Motor neuron (in vitro differentiated cells): ENCODE results near the gene TBL1XR1. TPM values are rescaled to one million over a fixed set of nuclear protein-coding genes. Genes with fewer than 3 reads are reported as not detected.

ENCODE experiments used
- ATAC-seq, 8 experiments: fragments of 200-7000 bp; cut with Tn5 transposase; replicated peaks in 6 of 8; 2 replicates each; pipeline ENCODE4 v1.8.0; 2021; ENCODE audit warnings: mild to moderate bottlenecking in 8 of 8, moderate library complexity in 8 of 8
- H3K27ac ChIP-seq, 2 donors: fragments of 250-450 bp; sonication (Bioruptor Pico); 2 replicates each; pipeline ENCODE4 v1.9.0; 2021; ENCODE audit warnings: antibody characterized with exemption in 2 of 2, mild to moderate bottlenecking in 2 of 2, moderate library complexity in 1 of 2
- H3K4me1 ChIP-seq, 2 donors: fragments of 250-450 bp; sonication (Bioruptor Pico); replicated peaks in 1 of 2; 2 replicates each; pipeline ENCODE4 v1.6.1; 2021; ENCODE audit warnings: antibody characterized with exemption in 2 of 2, mild to moderate bottlenecking in 2 of 2, moderate library complexity in 1 of 2
- H3K4me3 ChIP-seq, 5 donors: fragments of 250-450 bp; sonication (Bioruptor Pico); 2 replicates each; pipeline ENCODE4 v1.9.0; 2021; ENCODE audit warnings: antibody characterized with exemption in 5 of 5, mild to moderate bottlenecking in 5 of 5, moderate library complexity in 4 of 5
- WGBS, 10 experiments: fragments of 450-650 bp; shearing (Covaris generic); methylation state at CpG; one replicate each; pipeline ENCODE4 v1.0.0; 2022; 5-methylcytosine and 5-hydroxymethylcytosine counted together
- in situ Hi-C, 9 experiments: fragments of 400-800 bp; cut with MboI; loops; one replicate each; pipeline ENCODE4 v1.15.0; 2021; ENCODE audit warnings: low sequenced_read_pairs in 9 of 9, low pct_unique_long_range_greater_than_20kb in 2 of 9; ENCODE audit not compliant: unreplicated experiment in 9 of 9
- total RNA-seq, 8 experiments: library from RNA; unstranded; fragments of 300-600 nt; gene quantifications; 2 replicates each; pipeline versions ENCODE4 v1.2.3 to v1.2.4, GENCODE V29; 2022

Gene TBL1XR1
- total RNA-seq, result 100 to 1,000 TPM in 2 of 8 experiments, 10 to 100 TPM in 6; 45.1 to 153 (median 76.8) TPM

DNA sequence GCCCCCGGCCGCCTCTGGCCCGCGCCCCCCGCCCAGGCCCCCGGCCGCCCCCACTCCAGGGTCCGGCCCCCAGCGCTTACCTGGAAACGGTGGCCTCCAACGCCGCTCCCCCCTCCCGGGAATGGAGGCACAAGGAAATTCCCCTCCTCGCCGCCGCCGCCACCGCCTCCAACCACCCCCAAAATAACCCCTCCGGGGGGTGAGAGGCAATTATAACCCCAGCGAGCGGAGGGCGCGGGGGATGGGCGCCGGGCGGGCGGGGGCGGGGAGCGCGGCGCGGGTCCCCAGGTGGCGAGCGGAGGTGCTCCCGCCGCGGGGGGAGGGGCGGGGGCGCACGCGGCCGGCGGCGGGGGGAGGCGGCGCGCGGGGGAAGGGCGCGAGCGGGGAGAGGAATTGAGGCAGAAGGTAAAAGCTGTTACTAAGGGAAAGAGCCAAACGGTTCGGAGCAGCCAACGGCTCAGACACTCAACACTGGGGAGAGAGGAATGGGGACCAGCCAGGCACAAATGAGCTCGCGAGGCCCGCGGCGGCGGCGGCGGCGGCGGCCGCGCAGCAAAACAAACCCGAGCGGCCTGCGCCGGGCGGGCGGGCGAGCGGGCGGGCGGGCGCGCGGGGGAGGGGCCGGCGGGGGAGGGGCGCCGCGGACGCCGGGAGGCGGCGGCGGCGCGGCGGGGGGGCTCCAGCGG is at the start of gene TBL1XR1:
Gene TBL1XR1 (minus strand): TSS at position 442 of the 686 bp plus-strand sequence. CDS start 132,505 bp downstream, outside the sequence.
- in situ Hi-C loops, result loop anchor here in 7 of 9 experiments (10.0 to 25.0 kb wide), 3 partner anchors 135 to 165 kb away; no protein-coding TSS in a partner anchor
- H3K4me3 ChIP-seq, result peak within 1 kb of the TSS; percentile 79 to 98 (median 95)
- WGBS, 10 experiments, result no CpG with 5 or more reads among the region's 93 CpGs
- ATAC-seq, result peak; percentile 84 to 90 (median 88)
- peaks cover 16 to 22% of the 10 kb centered on the region in 2 donors for H3K4me1 ChIP-seq
- H3K27ac ChIP-seq, result peak within 1 kb of the TSS; percentile 96 to 97

DNA sequence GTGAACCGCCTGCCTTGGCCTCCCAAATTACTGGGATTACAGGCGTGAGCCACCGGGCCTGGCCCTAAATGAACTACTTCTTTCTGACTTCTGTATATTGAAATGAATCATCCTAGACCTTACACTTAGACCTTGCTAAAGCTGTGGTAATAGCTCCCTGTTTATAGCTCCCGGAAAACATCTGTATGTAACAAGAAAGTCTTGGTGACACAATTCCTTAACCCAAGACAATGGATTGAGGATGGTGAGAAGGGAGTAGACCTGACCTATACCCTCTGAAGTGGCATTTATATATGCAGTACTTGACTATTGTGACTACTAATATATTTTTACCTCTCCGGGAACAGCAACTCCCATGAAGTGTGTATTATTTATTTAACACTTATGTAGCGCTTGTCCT is 48.0 kb upstream of the TBL1XR1 start:
- 80 to 100% (median 99%) methylated on average over 1 to 6 of the region's 6 CpGs for WGBS, 10 experiments
- in situ Hi-C loops, result no loop called here
- no peak overlapping the region for H3K27ac ChIP-seq
- H3K4me3 ChIP-seq, result no peak overlapping the region
- no peaks in the 10 kb centered on the region for H3K4me1 ChIP-seq
- ATAC-seq, result no peak

DNA sequence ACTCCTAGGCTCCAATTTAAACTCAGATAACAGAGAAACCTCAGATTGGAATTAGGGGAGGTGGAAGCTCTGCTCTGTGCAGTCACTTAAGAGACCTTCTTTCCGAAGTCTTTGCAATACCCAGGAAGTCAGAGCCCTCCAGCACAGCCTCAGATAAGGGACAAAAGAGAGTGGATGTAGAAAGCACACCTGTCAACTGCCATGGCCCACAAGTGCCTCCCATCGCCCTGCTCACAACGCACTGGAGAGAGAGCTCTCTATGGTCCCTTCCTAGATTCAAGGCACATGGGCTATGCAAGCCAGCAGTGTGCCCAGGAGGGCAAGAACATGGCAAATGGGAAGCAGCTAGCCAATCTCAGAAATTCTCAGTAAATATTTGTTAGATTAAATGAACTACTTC is 47.3 kb upstream of the TBL1XR1 start:
- 60 to 100% (median 100%) methylated on average over 1 to 2 of the region's 3 CpGs; no CpG with 5 or more reads in 7 of the 10 experiments for WGBS, 10 experiments
- in situ Hi-C loops, result no loop called here
- ATAC-seq, result no peak
- no peaks in the 10 kb centered on the region for H3K4me1 ChIP-seq
- no peak overlapping the region for H3K4me3 ChIP-seq
- H3K27ac ChIP-seq, result no peak overlapping the region

DNA sequence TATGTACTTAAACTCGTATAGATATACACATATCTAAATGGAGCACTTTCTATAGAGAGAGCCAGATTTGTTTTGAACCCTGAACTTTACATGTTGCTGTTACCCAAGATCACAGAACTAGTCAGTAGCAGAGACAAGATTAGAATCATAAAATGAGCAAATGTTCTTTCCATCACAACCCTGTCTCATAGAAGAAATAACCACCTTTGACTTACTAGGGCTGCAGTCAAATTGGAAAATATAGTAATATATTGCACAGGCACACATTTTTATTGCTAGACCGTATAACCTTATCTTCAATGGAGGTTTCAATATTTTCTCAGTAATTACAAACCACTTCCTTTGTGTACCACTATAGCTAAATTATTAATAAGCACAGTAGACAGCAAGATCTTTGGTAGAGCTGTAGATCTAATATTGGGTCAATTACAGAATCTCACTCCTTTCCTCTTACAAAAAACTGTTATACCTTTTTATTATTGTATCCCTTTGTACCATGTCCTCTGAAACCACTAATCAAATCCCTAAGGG is 41.5 kb upstream of the TBL1XR1 start:
- no peak overlapping the region for H3K27ac ChIP-seq
- in situ Hi-C loops, result no loop called here
- no peaks in the 10 kb centered on the region for H3K4me1 ChIP-seq
- no peak for ATAC-seq
- WGBS, 10 experiments, result 84 to 100% (median 100%) methylated on average over 1 to 2 of the region's 2 CpGs; no CpG with 5 or more reads in 1 of the 10 experiments
- H3K4me3 ChIP-seq, result no peak overlapping the region

DNA sequence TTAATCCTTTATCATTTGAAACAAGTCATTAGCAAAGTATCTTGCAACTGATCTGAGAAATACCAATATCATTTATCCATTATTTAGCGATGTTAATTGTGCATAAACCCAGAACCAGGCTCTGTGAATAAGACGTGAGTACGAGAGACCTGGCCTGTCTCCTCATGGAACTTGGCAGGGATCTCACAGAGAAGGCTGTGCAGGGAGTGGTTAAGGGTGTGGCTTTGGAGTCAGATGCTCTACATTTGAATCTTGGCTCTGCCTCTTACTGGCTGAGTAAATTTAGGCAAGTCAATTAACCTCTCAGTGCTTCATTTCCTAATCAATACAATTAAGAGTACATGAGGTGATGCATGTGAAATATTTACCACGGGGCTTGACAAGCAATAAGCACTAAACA is 39.9 kb upstream of the TBL1XR1 start:
- peak in 2 of 8 experiments; percentile 63 to 86 for ATAC-seq

DNA sequence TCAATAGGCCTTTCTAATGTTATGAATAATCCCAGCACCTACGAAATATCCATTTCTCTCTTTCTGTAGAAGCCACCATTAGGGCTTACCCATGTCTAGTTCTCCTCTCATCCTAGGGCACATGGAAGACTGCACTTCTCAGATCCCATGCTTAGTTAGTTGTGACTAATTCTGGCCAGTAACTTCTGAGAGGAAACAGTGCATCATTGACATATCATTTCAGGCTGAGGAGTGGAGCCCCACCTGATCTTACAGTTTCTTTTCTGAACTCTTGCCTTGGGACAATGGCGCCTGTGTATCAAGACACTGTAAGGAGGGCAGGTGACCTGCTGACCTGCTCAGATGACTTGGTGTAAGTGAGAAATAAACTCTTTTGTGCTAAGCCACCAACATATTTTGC is 39.4 kb upstream of the TBL1XR1 start:
- 83 to 100% (median 100%) methylated on average over 1 to 2 of the region's 2 CpGs; no CpG with 5 or more reads in 5 of the 10 experiments for WGBS, 10 experiments
- H3K27ac ChIP-seq, result no peak overlapping the region
- H3K4me3 ChIP-seq, result no peak overlapping the region
- ATAC-seq, result no peak
- H3K4me1 ChIP-seq, result no peaks in the 10 kb centered on the region
- in situ Hi-C loops, result no loop called here

More for the DNA sequence above, 39.9 kb upstream of the TBL1XR1 start:
- in situ Hi-C loops, result no loop called here
- no peak overlapping the region for H3K4me3 ChIP-seq
- no peaks in the 10 kb centered on the region for H3K4me1 ChIP-seq
- no peak overlapping the region for H3K27ac ChIP-seq
- WGBS, 10 experiments, result 42 to 100% (median 78%) methylated on average over 1 to 4 of the region's 4 CpGs; no CpG with 5 or more reads in 2 of the 10 experiments

DNA sequence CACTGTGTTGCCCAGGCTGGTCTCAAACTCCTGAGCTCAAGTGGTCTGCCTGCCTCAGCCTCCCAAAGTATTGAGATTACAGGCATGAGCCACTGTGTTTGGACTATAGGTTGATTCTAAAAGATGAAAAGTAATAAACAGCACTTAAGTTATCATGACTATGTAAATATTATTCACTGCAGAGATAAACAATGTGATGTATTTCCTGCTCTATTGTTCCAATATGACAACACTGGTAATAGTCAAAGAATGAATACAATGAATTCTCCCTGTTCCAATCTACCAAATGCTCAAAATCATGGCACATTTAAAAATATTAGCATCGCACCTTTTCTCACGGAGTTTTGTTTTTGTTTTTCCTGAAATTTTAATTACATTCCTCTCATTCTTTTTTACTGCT is 36.8 kb upstream of the TBL1XR1 start:
- in situ Hi-C loops, result no loop called here
- H3K4me1 ChIP-seq, result no peaks in the 10 kb centered on the region
- no peak for ATAC-seq
- no peak overlapping the region for H3K27ac ChIP-seq
- no peak overlapping the region for H3K4me3 ChIP-seq
- WGBS, 10 experiments, result 70 to 100% (median 100%) methylated on average over 1 to 2 of the region's 2 CpGs; no CpG with 5 or more reads in 1 of the 10 experiments

DNA sequence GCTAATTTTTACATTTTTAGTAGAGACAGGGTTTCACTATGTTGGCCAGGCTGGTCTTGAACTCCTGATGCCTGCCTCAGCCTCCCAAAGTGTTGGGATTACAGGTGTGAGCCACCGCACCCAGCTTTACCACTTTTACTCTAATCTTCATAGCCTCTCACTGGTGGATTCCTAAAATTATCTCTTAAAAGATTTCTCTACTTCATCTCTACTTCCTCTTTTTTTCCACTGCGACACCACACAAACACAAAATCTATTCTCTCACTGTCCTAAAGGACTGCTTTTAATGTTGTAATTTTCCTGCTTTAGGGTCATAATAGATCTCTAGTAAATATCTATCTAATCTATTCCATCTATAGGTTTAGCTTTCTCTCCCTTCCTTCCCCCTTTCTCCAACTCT is 34.0 kb upstream of the TBL1XR1 start:
- Histone ChIP-seq H3K4me3 (no peak overlapping the region), H3K4me1 (no peaks in the 10 kb centered on the region), H3K27ac (no peak overlapping the region)
- in situ Hi-C loops, result no loop called here
- no peak for ATAC-seq
- WGBS, 10 experiments, result 83 to 100% (median 100%) methylated on average over 1 to 2 of the region's 2 CpGs; no CpG with 5 or more reads in 1 of the 10 experiments

DNA sequence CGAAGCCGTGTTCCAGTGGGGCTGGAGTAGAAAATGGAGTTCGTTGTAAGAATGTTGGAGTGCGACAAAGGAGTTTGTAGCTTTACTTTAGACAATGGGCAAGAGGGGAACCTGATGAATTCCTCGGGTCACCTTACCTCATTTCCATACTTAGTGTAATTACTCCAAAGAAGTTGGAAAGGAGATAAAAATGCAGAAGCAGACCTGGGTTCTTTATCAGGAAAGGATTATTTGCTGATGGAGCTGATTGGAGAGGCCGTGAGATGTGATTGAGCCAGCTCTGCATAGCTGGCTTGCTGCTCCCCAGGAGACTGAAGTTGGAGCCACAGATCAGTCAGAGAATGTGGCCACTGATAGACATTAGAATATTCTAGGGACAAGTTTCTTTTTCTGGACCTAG is 33.4 kb upstream of the TBL1XR1 start:
- Histone ChIP-seq H3K4me1 (no peaks in the 10 kb centered on the region), H3K27ac (no peak overlapping the region), H3K4me3 (no peak overlapping the region)
- 53 to 100% (median 94%) methylated on average over 1 to 6 of the region's 6 CpGs for WGBS, 10 experiments
- in situ Hi-C loops, result no loop called here
- no peak for ATAC-seq

DNA sequence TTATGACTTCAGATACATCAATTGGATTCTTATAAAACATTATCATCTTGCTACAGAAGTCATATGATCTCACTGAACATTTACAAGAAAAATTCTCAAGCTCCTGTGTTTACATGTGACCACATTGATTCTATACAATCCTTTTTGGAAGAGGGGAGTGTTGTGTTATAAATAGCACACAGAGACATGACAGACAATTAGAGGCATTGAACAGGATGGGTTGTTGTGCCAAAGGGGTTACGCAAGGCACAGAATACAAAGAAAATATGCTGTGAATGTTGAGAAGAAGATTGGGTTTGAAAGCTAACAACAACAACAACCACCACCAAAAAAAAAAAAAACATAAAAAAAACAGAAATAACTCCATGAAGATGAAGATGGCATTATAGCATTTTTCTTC is 32.5 kb upstream of the TBL1XR1 start:
- in situ Hi-C loops, result no loop called here
- ATAC-seq, result no peak
- Histone ChIP-seq H3K4me1 (no peaks in the 10 kb centered on the region), H3K27ac (no peak overlapping the region), H3K4me3 (no peak overlapping the region)
- 80 to 100% (median 100%) methylated on average over 1 of the region's 1 CpG; no CpG with 5 or more reads in 3 of the 10 experiments for WGBS, 10 experiments

DNA sequence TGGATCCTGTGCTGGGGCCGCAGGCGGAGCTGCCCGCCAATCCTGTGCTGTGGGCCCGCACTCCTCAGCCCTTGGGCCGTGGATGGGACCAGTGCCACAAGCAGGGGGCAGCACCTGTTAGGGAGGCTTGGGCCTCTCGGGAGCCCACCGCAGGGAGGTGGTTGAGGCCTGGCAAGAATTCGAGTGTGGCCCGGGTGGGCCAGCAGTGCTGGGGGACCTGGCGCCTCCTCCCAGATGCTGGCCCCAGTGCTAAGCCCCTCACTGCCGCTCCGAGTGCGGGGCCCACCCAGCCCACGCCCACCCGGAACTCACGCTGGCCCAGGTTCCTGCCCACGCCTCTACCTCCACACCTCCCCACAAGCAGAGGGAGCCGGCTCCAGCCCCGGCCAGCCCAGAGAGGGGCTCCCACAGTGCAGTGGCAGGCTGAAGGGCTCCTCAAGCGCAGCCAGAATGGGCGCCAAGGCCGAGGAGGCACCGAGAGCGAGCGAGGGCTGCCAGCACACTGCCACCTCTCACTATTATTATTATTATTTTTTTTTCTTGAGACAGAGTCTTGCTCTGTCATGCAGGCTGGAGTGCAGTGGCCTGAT is 31.4 kb upstream of the TBL1XR1 start:
- in situ Hi-C loops, result no loop called here
- Histone ChIP-seq H3K27ac (no peak overlapping the region), H3K4me3 (no peak overlapping the region), H3K4me1 (no peaks in the 10 kb centered on the region)
- WGBS, 10 experiments, result 78 to 94% (median 80%) methylated on average over 2 to 9 of the region's 25 CpGs; no CpG with 5 or more reads in 7 of the 10 experiments
- ATAC-seq, result no peak

DNA sequence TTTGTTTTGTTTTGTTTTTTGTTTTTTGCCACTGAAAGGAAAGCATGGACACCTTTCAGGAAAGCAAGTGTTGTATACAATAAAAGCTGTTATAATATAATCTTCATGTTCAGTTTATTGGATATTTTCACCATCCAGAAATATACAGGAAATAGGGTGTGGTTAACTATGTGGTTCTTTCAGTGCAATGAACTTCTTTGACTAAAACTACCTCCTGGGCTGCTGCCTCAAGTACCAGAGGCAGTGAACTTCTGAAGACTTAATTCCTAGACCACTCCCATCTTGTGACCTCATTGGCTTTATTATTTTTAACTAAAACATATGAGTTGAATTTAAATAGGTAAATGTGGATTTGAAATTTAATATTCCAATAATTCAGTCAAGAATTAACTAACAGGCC is 27.1 kb upstream of the TBL1XR1 start:
- no peak overlapping the region for H3K4me3 ChIP-seq
- no peak for ATAC-seq
- in situ Hi-C loops, result loop anchor here in 1 of 9 experiments (25.0 kb wide), 1 partner anchor 113 kb away; no protein-coding TSS in a partner anchor

DNA sequence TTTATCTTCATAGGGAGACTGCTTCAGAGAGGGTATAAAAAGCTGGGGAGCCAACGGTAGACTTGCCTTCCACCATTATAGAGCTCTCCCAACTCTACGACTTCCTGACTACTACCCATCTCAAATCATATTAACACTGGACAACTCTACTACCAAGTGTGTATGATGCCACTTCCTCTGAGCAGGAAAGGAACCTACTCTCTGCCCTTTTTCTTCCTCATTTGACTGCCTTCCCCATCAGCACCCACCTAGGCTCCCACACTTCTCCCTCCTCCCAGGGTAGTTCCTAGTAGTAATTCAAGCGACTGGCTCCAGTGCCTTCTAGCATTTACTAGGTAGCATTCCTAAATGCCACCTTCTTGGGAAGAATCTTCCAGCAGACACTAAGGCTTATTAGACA is 24.5 kb upstream of the TBL1XR1 start:
- no peak for ATAC-seq
- H3K4me3 ChIP-seq, result no peak overlapping the region
- WGBS, 10 experiments, result 71 to 100% (median 83%) methylated on average over 1 to 3 of the region's 3 CpGs; no CpG with 5 or more reads in 3 of the 10 experiments
- no peaks in the 10 kb centered on the region for H3K4me1 ChIP-seq
- in situ Hi-C loops, result loop anchor here in 1 of 9 experiments (25.0 kb wide), 1 partner anchor 116 kb away; no protein-coding TSS in a partner anchor
- H3K27ac ChIP-seq, result no peak overlapping the region

More for the DNA sequence above, 27.1 kb upstream of the TBL1XR1 start:
- H3K27ac ChIP-seq, result no peak overlapping the region
- H3K4me1 ChIP-seq, result no peaks in the 10 kb centered on the region
